ENCODE results near the gene FBLN1.
"Not testable (repeated sequence)": the region's sequence is repeated elsewhere in the genome, so short reads cannot be mapped to it uniquely, and the experiment has no call there.

Gene FBLN1

DNA sequence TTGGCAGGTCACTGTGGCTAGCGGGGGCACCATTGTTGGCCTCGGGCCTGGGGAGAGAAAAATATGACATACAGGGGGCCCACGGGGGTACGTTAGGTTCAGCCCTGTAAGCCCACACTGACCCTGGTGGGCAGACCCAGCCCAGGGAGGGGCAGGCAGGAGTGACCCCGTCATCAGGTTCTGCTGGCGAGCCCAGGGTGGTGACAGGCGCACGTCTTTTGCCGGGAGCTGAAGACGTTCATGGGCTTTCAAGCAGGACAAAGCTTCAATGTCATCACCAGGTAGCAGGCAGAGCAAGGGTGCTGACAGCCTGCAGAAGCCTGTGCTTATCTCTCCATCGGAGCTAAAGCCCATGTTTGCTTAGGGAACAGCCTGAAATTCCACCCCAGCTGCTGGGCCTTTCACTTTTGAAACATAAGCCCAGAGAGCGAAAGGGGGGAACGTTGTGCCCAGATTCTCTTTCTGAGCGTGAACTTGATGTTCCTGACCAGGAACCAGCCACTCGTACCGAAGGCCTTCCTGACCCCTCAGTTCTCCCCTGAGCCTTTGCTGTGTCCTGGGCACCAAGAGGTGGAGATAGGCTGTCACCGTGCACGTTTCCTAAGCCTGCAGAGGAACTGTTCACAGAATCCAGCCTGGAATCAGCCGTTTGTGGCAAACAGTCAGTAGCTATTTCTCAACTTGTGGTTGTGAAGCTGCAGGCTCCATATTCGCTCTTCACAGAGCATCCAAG is 94.9 kb downstream of the FBLN1 start:
- no peak for DNase-seq (ENCODE audit: extremely low spot score, insufficient read length, low read depth)
- FAIRE-seq = no peak

- DNase-seq (ENCODE audit: extremely low spot score, insufficient read length, low read depth) (no peak), FAIRE-seq (no peak)
Measured at GRCh38 chr22:45598596-45599217, 96.0 kb downstream of the FBLN1 start.

DNA sequence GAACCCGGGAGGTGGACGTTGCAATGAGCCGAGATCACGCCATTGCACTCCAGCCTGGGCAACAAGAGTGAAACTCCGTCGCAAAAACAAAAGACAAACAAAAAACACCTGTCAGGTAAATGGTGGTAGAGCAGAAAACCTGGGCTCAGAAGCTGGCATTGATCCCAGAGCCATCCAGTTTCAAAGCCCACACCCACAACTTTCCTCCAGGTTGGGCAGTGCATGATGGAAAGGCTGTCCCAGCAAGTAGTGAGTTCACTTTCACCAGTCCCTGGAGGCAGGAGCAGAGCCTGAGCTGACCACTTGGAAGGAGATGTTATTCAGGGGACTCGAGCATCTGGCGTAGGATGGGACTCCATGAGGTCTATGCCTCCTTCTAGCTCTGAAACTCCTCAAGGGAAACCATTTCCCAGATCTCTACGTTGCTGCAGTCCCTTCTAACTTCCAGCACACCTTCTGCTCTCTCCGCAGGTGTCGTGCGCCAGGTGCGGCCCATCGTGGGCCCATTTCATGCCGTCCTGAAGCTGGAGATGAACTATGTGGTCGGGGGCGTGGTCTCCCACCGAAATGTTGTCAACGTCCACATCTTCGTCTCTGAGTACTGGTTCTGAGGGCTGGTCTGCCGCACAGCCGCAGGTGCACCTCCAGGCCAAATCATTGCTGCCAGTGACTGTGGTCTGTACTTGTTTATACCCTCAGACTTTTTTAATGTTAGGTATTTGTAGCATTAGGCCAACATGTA is 97.3 kb downstream of the FBLN1 start:
- DNase-seq (ENCODE audit: extremely low spot score, insufficient read length, low read depth) (no peak), FAIRE-seq (no peak)

- DNase-seq (ENCODE audit: extremely low spot score, insufficient read length, low read depth) = no peak
Measured at GRCh38 chr22:45600790-45601730, 98.4 kb downstream of the FBLN1 start.

DNA sequence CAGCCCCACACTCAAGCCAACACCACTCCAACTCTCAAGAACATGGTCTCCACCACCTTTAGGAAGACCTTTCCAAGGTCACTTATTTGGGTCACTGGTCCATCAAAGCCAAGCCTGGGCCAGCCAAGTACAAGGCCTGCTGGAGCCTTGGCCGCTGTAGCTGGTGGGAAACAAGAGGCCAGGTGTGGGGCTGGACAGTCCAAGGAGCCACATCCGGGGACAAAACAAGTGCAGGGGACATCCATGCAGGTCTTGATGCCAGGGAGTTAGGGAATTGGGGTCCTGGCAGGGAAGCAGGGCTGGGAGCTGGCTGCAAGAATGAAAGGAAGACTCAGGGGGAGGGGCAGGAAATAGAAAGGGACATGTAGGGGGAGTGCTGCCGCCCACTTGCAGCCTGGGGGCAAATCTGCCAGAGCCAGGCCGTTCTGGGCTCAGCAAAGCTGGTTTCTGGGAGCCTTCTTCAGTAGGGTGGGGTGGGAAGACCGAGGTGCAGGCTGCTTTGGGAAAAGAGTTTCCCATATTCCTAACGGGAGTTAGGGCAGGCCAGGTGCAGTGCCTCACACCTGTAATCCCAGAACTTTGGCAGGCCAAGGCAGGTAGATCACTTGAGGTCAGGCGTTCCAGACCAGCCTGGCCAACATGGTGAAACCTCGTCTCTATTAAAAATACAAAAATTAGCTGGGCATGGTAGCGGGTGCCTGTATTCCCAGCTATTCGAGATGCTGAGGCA is 99.5 kb downstream of the FBLN1 start:
- FAIRE-seq (no peak), DNase-seq (ENCODE audit: extremely low spot score, insufficient read length, low read depth) (no peak)

More at GRCh38 chr22:45600790-45601730, 98.4 kb downstream of the FBLN1 start:
- FAIRE-seq = no peak

DNA sequence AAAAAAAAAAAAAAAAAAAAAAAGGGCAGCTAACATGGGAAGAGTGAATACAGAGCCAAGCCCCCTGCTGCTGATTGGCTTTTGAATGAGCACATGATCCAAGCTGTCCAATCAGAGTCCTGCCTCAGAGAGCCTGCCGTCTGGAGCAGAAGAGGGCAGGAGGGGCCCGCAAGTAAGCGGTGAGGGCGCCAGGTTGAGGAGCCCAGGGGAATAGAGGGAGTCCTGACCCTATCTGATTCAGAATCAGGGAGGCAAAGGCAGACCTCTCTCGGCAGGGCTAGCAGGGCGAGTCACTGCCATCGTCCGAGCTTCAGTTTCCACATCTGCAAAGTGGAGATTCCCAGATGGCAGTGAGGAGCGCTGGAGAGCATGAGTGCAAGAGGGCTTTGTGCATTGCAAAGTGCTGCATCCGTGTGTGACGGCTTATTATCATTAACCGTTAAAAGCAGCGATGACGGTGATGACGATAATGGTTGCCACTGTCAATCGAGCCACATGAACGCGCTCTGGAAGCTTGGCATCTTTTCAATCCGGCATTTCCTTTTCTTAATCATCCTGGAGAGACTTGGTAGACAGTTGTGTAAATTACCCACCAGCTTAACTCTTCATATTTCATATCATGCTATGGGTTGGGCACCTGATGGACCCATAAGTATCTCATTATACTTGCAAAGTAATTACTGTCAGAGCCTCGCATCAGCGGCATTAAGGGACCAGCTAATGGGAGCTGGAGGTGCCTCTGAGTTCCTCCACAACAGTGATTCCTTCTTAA is 100.3 kb downstream of the FBLN1 start:
- FAIRE-seq (no peak), DNase-seq (ENCODE audit: extremely low spot score, insufficient read length, low read depth) (no peak)

DNA sequence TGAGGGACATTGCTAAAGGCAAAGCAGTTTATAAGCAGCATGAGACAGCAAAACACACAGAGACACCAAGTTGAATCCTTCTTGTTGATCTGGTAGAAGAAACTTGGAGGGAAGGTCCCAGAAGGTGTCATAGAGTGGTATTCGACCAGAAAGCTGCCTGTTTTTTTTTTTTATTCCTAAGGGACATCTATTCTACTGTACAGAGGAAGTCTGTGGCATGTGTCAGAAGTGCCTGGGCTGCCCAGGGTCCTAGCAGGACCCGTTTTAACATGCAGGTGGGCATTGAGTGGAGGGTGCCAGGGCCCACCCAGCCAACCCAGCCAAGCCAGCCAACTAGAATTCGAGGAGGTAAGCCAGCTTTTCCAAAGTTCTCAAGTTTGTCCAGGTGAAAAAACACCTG is 100.9 kb downstream of the FBLN1 start:
- DNase-seq (ENCODE audit: extremely low spot score, insufficient read length, low read depth) (no peak), FAIRE-seq (no peak)

DNA sequence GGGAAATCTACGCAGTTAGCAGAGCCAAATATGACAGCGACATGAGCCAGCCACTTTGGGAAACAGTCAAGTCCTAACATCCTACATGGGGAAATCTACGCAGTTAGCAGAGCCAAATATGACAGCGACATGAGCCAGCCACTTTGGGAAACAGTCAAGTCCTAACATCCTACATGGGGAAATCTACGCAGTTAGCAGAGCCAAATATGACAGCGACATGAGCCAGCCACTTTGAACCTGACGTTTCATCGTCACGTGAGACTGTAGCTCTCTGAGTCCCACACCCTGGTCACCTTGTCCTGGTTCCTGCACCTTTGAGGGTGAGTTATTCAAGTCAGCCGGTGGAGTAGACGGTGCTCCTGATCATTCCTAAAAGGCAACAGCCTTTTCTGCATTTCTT is 105.4 kb downstream of the FBLN1 start:
- not testable (repeated sequence) for FAIRE-seq

GRCh38 chr22:45608763-45609180 is 106.1 kb downstream of the FBLN1 start:
- DNase-seq (ENCODE audit: extremely low spot score, insufficient read length, low read depth) (no peak), FAIRE-seq (no peak)

More for the DNA sequence above, 105.4 kb downstream of the FBLN1 start:
- DNase-seq (ENCODE audit: extremely low spot score, insufficient read length, low read depth) = not testable (repeated sequence)

DNA sequence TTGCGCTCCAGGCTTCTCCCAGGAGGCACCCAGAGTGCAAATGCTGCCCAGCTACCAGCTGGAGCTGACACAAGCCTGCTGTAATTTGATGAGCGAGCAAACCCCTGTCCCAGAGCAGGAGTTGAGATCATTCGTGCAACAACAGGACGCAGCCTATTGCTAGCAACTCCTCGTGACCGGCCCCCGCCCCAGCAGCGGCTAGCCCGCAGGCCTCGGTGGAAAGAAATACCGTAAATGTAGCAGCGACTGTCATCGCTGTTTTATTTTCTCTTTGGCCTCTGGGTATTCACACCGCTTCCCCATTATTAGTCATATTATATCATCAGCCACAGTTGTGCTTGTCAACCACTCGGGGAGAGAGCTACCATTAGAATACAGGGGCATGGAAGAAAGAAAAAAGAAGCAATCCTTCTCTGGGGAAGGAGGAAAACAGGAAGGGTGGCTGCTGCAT is 109.8 kb downstream of the FBLN1 start:
- FAIRE-seq = no peak
- DNase-seq (ENCODE audit: extremely low spot score, insufficient read length, low read depth) = no peak

DNA sequence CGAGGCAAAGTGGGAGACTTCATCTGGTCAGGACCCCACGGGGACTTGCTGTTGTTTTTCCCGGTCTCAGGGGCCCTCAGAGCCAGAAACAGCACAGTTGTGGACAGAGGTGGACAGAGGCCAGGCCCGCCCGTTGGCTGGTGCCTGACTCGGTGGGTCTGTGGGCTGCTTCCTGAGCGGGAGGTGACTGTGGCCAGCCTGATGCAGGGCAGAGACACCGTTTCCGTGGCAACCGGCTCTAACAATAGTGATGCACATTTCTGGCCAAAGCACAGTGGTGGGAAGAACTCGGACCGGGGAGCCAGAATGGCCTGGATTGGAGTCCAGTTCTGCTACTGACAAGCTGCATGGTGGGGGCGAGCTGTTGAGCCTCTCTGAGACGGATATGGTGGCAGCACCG is 110.3 kb downstream of the FBLN1 start:
- no peak for DNase-seq (ENCODE audit: extremely low spot score, insufficient read length, low read depth)
- FAIRE-seq = no peak

DNA sequence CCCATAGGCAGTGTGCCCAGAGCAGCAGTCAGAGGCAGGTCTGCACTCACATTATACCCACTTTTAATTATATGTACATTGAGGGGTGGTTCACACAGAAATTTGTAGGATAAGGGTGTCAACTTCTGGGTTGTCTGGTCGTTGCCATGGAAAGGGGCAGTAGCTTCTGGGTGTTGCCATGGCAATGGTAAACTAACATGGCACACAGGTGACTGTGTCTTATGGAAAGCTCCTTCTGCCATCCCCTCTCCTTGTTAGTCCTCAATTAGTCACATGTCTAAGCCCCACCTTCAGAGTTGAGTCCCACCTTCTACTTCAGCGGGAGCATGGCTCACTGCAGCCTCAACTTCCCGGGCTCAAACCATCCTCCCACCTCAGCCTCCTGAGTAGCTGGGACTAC is 112.7 kb downstream of the FBLN1 start:
- FAIRE-seq (no peak), DNase-seq (ENCODE audit: extremely low spot score, insufficient read length, low read depth) (no peak)

- DNase-seq (ENCODE audit: extremely low spot score, insufficient read length, low read depth) = no peak
- no peak for FAIRE-seq
Measured at GRCh38 chr22:45616432-45616831, 113.7 kb downstream of the FBLN1 start.

DNA sequence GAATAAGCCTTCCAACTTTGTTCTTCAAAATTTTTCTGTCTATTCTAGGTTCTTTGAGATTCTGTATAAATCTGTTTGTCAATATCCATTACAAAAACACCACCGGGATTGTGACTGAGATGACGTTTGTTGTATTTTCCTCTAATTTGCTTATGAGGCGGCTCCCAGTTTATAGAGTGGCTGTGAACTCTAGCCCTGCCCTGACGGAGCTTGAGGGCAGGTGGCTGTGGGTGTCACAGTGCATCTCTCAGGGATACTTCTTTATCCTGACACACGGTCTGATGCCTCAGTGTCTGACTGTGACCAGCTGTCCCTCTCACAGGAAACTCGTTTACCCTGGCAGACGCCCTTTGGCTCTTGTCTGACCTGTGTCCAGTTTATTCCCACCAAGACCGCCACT is 115.3 kb downstream of the FBLN1 start:
- no peak for DNase-seq (ENCODE audit: extremely low spot score, insufficient read length, low read depth)
- FAIRE-seq = no peak

DNA sequence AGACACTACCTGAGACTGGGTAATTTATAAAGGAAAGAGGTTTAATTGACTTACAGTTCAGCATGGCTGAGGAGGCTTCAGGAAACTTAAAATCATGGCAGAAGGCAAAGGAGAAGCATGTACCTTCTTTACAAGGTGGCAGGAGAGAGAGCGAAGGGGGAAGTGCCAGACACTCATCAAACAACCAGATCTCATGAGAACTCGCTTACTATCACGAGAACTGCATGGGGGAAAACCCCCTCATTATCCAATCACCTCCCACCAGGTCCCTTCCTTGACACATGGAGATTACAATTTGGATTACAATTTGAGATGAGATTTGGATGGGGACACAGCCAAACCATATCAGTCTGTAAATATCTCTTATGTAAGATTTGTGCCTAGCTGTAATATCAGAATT is 118.0 kb downstream of the FBLN1 start:
- no peak for DNase-seq (ENCODE audit: extremely low spot score, insufficient read length, low read depth)
- no peak for FAIRE-seq

DNA sequence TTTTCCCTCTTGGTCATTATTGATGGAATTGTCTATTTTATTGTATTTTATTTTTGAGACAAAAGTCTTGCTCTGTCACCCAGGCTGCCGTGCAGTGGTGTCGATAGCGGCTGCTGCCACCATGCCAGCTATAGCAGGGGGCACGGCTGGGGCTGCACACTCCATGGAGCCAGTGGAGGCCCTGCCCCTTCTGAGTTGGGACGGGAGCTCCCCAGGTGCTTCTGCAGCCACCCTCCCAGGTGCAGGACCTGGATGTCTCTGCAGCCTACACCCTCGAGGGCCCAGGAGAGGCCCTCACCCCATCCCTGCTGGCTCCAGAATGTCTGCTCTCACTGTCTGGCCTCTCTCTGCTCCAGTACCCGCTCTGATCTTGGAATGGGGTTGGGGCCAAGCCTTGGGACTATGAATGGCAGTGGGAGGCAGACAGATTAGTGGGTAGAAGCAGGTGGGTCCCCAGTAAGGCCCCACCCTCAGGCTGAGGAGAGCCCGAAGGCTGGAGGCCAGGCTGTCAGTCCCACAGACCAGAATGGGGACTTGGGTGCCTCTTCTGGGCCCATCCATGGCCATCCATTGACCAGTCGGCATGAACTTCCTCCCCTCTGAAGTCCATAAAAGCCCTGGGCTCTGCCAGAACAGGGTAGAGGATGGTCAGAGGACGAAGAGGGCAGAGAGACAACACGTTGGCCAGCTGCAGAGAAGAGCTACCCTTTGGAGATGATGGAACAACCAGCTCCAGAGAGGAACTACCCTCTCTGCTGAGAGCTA is 119.3 kb downstream of the FBLN1 start:
- FAIRE-seq (no peak), DNase-seq (ENCODE audit: extremely low spot score, insufficient read length, low read depth) (no peak)

- FAIRE-seq; DNase-seq (ENCODE audit: extremely low spot score, insufficient read length, low read depth): not testable (repeated sequence)
Measured at GRCh38 chr22:45623464-45624145, 120.9 kb downstream of the FBLN1 start.

Measured in GM18507 (cell line).